T-helper 17 cell (primary cell): Measurements from ENCODE around the gene RASGEF1C. TPM values are rescaled to one million over a fixed set of nuclear protein-coding genes. Genes with fewer than 3 reads are reported as not detected.

Experiments used
- ATAC-seq: fragments of 150-1000 bp; cut with Tn5 transposase; 2 replicates; pipeline ENCODE4 v1.10.0; 2021; ENCODE audit warnings: mild to moderate bottlenecking, moderate library complexity
- DNase-seq, 3 donors: peaks; one replicate each; pipeline versions ENCODE4 v3.0.0 to v3.0.0-alpha.2; 2020 to 2021
- H3K9me3 ChIP-seq: one replicate; pipeline ENCODE4 v1.7.0; 2013; ENCODE audit warnings: low read length, mild to moderate bottlenecking; ENCODE audit not compliant: control insufficient read depth, poor library complexity, severe bottlenecking
- H3K27ac Mint-ChIP-seq: one replicate; pipeline ENCODE4 v1.8.0; 2022; ENCODE audit warnings: mild to moderate bottlenecking, moderate library complexity, mixed read lengths
- H3K27me3 Mint-ChIP-seq: one replicate; pipeline ENCODE4 v1.8.0; 2022; ENCODE audit warnings: mixed read lengths
- H3K36me3 Mint-ChIP-seq: one replicate; pipeline ENCODE4 v1.8.0; 2022; ENCODE audit warnings: low read depth, mixed read lengths
- H3K4me1 Mint-ChIP-seq: one replicate; pipeline ENCODE4 v1.8.0; 2022; ENCODE audit warnings: mild to moderate bottlenecking, mixed read lengths
- H3K4me3 Mint-ChIP-seq: one replicate; pipeline ENCODE4 v1.8.0; 2022; ENCODE audit warnings: mild to moderate bottlenecking, moderate library complexity, mixed read lengths
- total RNA-seq, 4 donors: library from RNA in 2 of 4; stranded (reverse) in 2 of 4; gene quantifications; one replicate each; pipeline ENCODE4 v1.2.3 and lab custom pipeline; 2022 to 2026

RASGEF1C gene
- total RNA-seq, 2 donors from 2014 or later = not detected

GRCh38 chr5:180155365-180155926, 53.6 kb downstream of the RASGEF1C start:
- DNase-seq (no peak), ATAC-seq (no peak)
- H3K27ac Mint-ChIP-seq = no peak overlapping the region

DNA sequence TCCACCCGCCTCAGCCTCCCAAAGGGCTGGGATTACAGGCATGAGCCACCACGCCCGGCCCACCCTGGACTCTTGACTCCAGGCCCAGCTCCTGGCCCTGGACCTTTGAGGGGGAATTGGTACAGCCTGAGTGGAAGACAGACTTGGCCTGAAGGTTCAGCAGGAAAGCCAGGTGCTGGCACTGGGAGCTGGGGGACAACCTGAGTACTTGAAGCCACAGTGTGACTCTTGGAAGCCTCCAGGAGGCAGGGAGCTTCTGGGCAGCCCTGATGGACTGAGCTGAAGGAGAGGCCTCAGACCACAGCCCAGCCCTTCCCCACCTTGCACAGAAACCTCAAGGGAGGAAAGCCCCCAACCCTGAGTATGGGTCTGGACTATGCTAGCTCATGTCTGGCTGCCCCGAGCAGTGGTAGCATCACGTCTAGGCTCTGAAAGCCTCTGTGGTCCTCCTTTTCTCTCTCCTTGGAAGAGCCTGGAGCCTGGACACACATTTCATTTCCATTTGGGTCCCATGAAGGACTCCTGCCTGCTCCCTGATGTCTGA, 54.1 kb downstream of the RASGEF1C start:
- no peak overlapping the region for H3K27ac Mint-ChIP-seq
- no peaks in the 10 kb centered on the region for H3K4me1 Mint-ChIP-seq
- H3K27me3 Mint-ChIP-seq = peaks cover 9% of the 10 kb centered on the region
- no peak for DNase-seq
- peaks cover 4% of the 10 kb centered on the region for H3K36me3 Mint-ChIP-seq
- H3K4me3 Mint-ChIP-seq = no peak overlapping the region
- ATAC-seq = no peak
- no peaks in the 10 kb centered on the region for H3K9me3 ChIP-seq

More at GRCh38 chr5:180155365-180155926, 53.6 kb downstream of the RASGEF1C start:
- H3K9me3 ChIP-seq = no peaks in the 10 kb centered on the region
- Mint-ChIP-seq H3K4me1 (peaks cover 2% of the 10 kb centered on the region), H3K36me3 (peaks cover 4% of the 10 kb centered on the region), H3K4me3 (no peak overlapping the region), H3K27me3 (peaks cover 13% of the 10 kb centered on the region)

- no peak for ATAC-seq
- H3K9me3 ChIP-seq = no peaks in the 10 kb centered on the region
- Mint-ChIP-seq H3K36me3 (peaks cover 2% of the 10 kb centered on the region), H3K4me3 (no peak overlapping the region), H3K4me1 (no peaks in the 10 kb centered on the region), H3K27ac (no peak overlapping the region), H3K27me3 (peaks cover 9% of the 10 kb centered on the region)
- no peak for DNase-seq
Observed at GRCh38 chr5:180153991-180154390, 55.0 kb downstream of the RASGEF1C start.

- Mint-ChIP-seq H3K27ac (no peak overlapping the region), H3K4me1 (no peaks in the 10 kb centered on the region), H3K4me3 (no peak overlapping the region), H3K36me3 (peaks cover 2% of the 10 kb centered on the region), H3K27me3 (peaks cover 9% of the 10 kb centered on the region)
- DNase-seq (no peak), ATAC-seq (no peak)
- no peaks in the 10 kb centered on the region for H3K9me3 ChIP-seq
Observed at GRCh38 chr5:180153099-180153498, 55.9 kb downstream of the RASGEF1C start.

GRCh38 chr5:180143656-180144364, 65.2 kb downstream of the RASGEF1C start:
- H3K27me3 Mint-ChIP-seq = peaks cover 33% of the 10 kb centered on the region
- H3K9me3 ChIP-seq = no peaks in the 10 kb centered on the region
- ATAC-seq (no peak), DNase-seq (no peak)
- no peak overlapping the region for H3K27ac Mint-ChIP-seq
- peaks cover 1% of the 10 kb centered on the region for H3K36me3 Mint-ChIP-seq
- no peak overlapping the region for H3K4me3 Mint-ChIP-seq
- no peaks in the 10 kb centered on the region for H3K4me1 Mint-ChIP-seq

- no peaks in the 10 kb centered on the region for H3K9me3 ChIP-seq
- no peak overlapping the region for H3K4me3 Mint-ChIP-seq
- peaks cover 2% of the 10 kb centered on the region for H3K4me1 Mint-ChIP-seq
- ATAC-seq (no peak), DNase-seq (no peak)
- H3K27me3 Mint-ChIP-seq = peaks cover 40% of the 10 kb centered on the region
- H3K27ac Mint-ChIP-seq = no peak overlapping the region
- H3K36me3 Mint-ChIP-seq = peaks cover 4% of the 10 kb centered on the region
Observed at GRCh38 chr5:180142824-180143610, 66.0 kb downstream of the RASGEF1C start.

DNA sequence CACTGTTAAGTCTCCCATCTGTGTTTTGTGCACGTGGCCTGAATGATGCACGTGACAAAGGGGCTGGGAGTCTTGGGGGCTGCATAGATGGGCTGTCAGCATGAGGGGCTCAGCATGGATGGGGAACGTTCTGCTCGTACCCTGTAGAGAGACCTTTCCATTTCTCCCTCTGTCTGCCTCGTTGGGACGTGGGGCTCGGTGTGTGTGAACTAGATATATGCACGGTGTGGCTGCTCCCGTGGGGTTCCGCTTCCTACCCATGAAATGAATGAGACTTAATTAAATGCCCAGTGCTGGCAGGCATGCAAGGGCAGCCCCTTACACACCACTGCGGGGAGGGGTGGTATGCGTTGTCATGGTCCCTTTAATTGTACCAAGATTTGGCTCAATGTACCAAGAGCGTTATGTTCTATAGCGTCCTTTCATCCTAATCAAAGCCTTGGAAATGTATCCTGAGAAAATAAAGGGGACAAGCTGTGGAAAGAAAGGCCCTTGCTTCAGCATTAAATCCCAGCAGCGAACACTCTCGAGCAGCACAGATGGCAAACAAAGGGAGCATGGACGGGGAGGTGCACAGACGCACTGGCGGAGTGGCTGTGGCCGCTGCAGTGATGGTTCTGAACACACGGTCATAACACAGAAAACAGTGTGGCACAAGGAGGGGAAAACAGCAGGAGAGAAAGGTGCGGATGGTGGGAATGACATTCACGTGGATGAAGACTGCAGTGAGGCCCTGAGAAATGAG, 66.8 kb downstream of the RASGEF1C start:
- ATAC-seq = no peak
- Mint-ChIP-seq H3K27me3 (peaks cover 40% of the 10 kb centered on the region), H3K4me3 (no peak overlapping the region), H3K27ac (no peak overlapping the region), H3K4me1 (peaks cover 2% of the 10 kb centered on the region), H3K36me3 (peaks cover 4% of the 10 kb centered on the region)
- no peaks in the 10 kb centered on the region for H3K9me3 ChIP-seq
- DNase-seq = no peak

- no peak for ATAC-seq
- no peaks in the 10 kb centered on the region for H3K9me3 ChIP-seq
- peaks cover 40% of the 10 kb centered on the region for H3K27me3 Mint-ChIP-seq
- H3K4me1 Mint-ChIP-seq = peaks cover 2% of the 10 kb centered on the region
- H3K36me3 Mint-ChIP-seq = peaks cover 4% of the 10 kb centered on the region
- H3K27ac Mint-ChIP-seq = no peak overlapping the region
- H3K4me3 Mint-ChIP-seq = no peak overlapping the region
- DNase-seq = no peak
Observed at GRCh38 chr5:180141068-180141660, 67.8 kb downstream of the RASGEF1C start.

DNA sequence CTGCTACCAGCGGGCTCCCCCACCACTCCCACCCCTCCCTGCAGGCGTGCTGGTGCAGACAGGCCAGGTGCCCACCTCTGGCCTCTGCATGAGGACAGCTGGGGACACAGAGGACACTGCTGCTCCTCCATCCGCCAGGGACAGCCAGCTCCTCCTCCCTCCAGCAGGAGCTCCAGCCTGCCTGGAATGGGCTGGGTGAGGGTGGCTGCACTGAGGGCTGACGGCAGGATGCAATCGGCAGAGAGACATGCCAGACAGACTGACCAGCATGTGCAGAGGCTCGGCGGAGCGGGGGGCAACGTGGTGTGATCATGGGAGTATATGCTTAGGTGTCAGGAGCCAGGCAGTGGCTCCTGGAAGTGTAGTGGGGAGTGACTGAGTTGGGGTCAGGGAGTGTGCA, 68.4 kb downstream of the RASGEF1C start:
- H3K27ac Mint-ChIP-seq = no peak overlapping the region
- DNase-seq (no peak), ATAC-seq (no peak)
- H3K36me3 Mint-ChIP-seq = peaks cover 4% of the 10 kb centered on the region
- no peaks in the 10 kb centered on the region for H3K9me3 ChIP-seq
- peaks cover 2% of the 10 kb centered on the region for H3K4me1 Mint-ChIP-seq
- H3K27me3 Mint-ChIP-seq = peaks cover 40% of the 10 kb centered on the region
- H3K4me3 Mint-ChIP-seq = no peak overlapping the region

- Mint-ChIP-seq H3K27ac (no peak overlapping the region), H3K36me3 (peaks cover 4% of the 10 kb centered on the region), H3K4me3 (no peak overlapping the region), H3K27me3 (peaks cover 40% of the 10 kb centered on the region), H3K4me1 (peaks cover 6% of the 10 kb centered on the region)
- H3K9me3 ChIP-seq = no peaks in the 10 kb centered on the region
- DNase-seq (no peak), ATAC-seq (no peak)
Observed at GRCh38 chr5:180140079-180140554, 68.9 kb downstream of the RASGEF1C start.

- H3K4me1 Mint-ChIP-seq = peaks cover 6% of the 10 kb centered on the region
- DNase-seq = no peak
Observed at GRCh38 chr5:180139731-180140055, 69.3 kb downstream of the RASGEF1C start.

GRCh38 chr5:180138976-180139730, 69.9 kb downstream of the RASGEF1C start:
- Mint-ChIP-seq H3K4me3 (no peak overlapping the region), H3K36me3 (peaks cover 4% of the 10 kb centered on the region), H3K27ac (no peak overlapping the region), H3K27me3 (peaks cover 40% of the 10 kb centered on the region), H3K4me1 (peaks cover 6% of the 10 kb centered on the region)
- H3K9me3 ChIP-seq = no peaks in the 10 kb centered on the region
- DNase-seq = no peak
- ATAC-seq = no peak

More at GRCh38 chr5:180139731-180140055, 69.3 kb downstream of the RASGEF1C start:
- Mint-ChIP-seq H3K4me3 (no peak overlapping the region), H3K27ac (no peak overlapping the region), H3K27me3 (peaks cover 40% of the 10 kb centered on the region), H3K36me3 (peaks cover 4% of the 10 kb centered on the region)
- ATAC-seq = no peak
- no peaks in the 10 kb centered on the region for H3K9me3 ChIP-seq
